ENCODE measurements around the gene ATG13. TPM values are rescaled to one million over a fixed set of nuclear protein-coding genes. Genes with fewer than 3 reads are reported as not detected.

ATG13 gene
- total RNA-seq, 2 donors from 2014 or later, result 96.4 to 130 TPM

- no peaks in the 10 kb centered on the region for H3K9me3 Mint-ChIP-seq
- Histone ChIP-seq H3K4me3 (ENCODE audit: low read length) (no peak overlapping the region), H3K9ac (ENCODE audit: extremely low read depth, low read length, poor library complexity, severe bottlenecking) (no peak overlapping the region), H3K27ac (ENCODE audit: low read depth, low read length) (no peak overlapping the region), H3K27me3 (ENCODE audit: control insufficient read depth, insufficient read depth, low read length, poor library complexity, severe bottlenecking) (no peaks in the 10 kb centered on the region), H3K36me3 (ENCODE audit: control insufficient read depth, insufficient read depth, low read length) (peaks cover 44% of the 10 kb centered on the region), H3K4me1 (ENCODE audit: control insufficient read depth, insufficient read depth, low read length) (no peaks in the 10 kb centered on the region), H3K9me3 (ENCODE audit: control insufficient read depth, low read length) (no peaks in the 10 kb centered on the region)
- H3K4me1 Mint-ChIP-seq, result peaks cover 5% of the 10 kb centered on the region
- no peak overlapping the region for H3K4me3 Mint-ChIP-seq
- H3K36me3 Mint-ChIP-seq (ENCODE audit: low read depth), result peaks cover 29% of the 10 kb centered on the region
- no peak overlapping the region for H3K27ac Mint-ChIP-seq
- WGBS, 2 experiments (ENCODE audit: insufficient coverage in 1 of 2, insufficient read length in 1 of 2), result 97 to 100% methylated on average over 1 to 4 of the region's 4 CpGs
- H3K27me3 Mint-ChIP-seq (ENCODE audit: insufficient read depth), result no peaks in the 10 kb centered on the region
- no peak for TF ChIP-seq CTCF (conservative IDR thresholded peaks at IDR 0.05)
- DNase-seq, result no peak
Observed at GRCh38 chr11:46692450-46692849, 75.1 kb downstream of the ATG13 start.

GRCh38 chr11:46693597-46694012 lies 76.3 kb downstream of the ATG13 start:
- Histone ChIP-seq H3K27ac (ENCODE audit: low read depth, low read length) (no peak overlapping the region), H3K9ac (ENCODE audit: extremely low read depth, low read length, poor library complexity, severe bottlenecking) (no peak overlapping the region), H3K9me3 (ENCODE audit: control insufficient read depth, low read length) (no peaks in the 10 kb centered on the region), H3K36me3 (ENCODE audit: control insufficient read depth, insufficient read depth, low read length) (peaks cover 33% of the 10 kb centered on the region), H3K4me1 (ENCODE audit: control insufficient read depth, insufficient read depth, low read length) (peaks cover 5% of the 10 kb centered on the region), H3K4me3 (ENCODE audit: low read length) (no peak overlapping the region), H3K27me3 (ENCODE audit: control insufficient read depth, insufficient read depth, low read length, poor library complexity, severe bottlenecking) (no peaks in the 10 kb centered on the region)
- Mint-ChIP-seq H3K4me3 (no peak overlapping the region), H3K27me3 (ENCODE audit: insufficient read depth) (no peaks in the 10 kb centered on the region), H3K27ac (no peak overlapping the region), H3K9me3 (no peaks in the 10 kb centered on the region), H3K4me1 (peaks cover 5% of the 10 kb centered on the region), H3K36me3 (ENCODE audit: low read depth) (peaks cover 21% of the 10 kb centered on the region)
- 98% methylated on average over 2 of the region's 2 CpGs; no CpG with 5 or more reads in 1 of the 2 experiments for WGBS, 2 experiments (ENCODE audit: insufficient coverage in 1 of 2, insufficient read length in 1 of 2)
- no peak for DNase-seq
- no peak for TF ChIP-seq CTCF (conservative IDR thresholded peaks at IDR 0.05)

DNA sequence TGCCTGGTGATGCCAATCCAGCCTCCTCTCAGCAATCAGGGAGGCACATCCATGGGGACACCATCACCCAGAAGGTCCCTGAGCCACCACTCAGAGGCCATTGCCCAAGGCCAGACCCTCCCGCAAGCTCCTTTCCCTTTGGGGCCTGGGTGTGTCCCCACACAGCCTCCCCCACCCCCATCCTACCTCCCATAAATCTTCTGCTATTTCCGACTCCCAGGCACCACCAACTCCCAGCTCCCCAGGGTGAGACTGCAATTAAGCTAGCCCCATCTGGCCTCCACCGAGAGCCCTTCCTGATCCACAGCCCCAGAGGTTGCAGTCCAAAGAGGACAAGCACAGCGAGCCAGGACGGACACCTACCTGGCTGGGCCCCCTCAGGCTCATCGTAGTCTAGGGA lies 76.7 kb downstream of the ATG13 start:
- Mint-ChIP-seq H3K27ac (no peak overlapping the region), H3K4me3 (no peak overlapping the region), H3K4me1 (peaks cover 5% of the 10 kb centered on the region), H3K27me3 (ENCODE audit: insufficient read depth) (no peaks in the 10 kb centered on the region), H3K36me3 (ENCODE audit: low read depth) (peaks cover 19% of the 10 kb centered on the region), H3K9me3 (no peaks in the 10 kb centered on the region)
- H3K4me1 ChIP-seq (ENCODE audit: control insufficient read depth, insufficient read depth, low read length), result peaks cover 5% of the 10 kb centered on the region
- H3K27me3 ChIP-seq (ENCODE audit: control insufficient read depth, insufficient read depth, low read length, poor library complexity, severe bottlenecking), result no peaks in the 10 kb centered on the region
- no peak for TF ChIP-seq CTCF (conservative IDR thresholded peaks at IDR 0.05)
- H3K9me3 ChIP-seq (ENCODE audit: control insufficient read depth, low read length), result no peaks in the 10 kb centered on the region
- H3K36me3 ChIP-seq (ENCODE audit: control insufficient read depth, insufficient read depth, low read length), result peaks cover 33% of the 10 kb centered on the region
- no peak for DNase-seq
- H3K4me3 ChIP-seq (ENCODE audit: low read length), result no peak overlapping the region
- no peak overlapping the region for H3K9ac ChIP-seq (ENCODE audit: extremely low read depth, low read length, poor library complexity, severe bottlenecking)
- H3K27ac ChIP-seq (ENCODE audit: low read depth, low read length), result no peak overlapping the region
- WGBS, 2 experiments (ENCODE audit: insufficient coverage in 1 of 2, insufficient read length in 1 of 2), result 91% methylated on average over 6 of the region's 6 CpGs; no CpG with 5 or more reads in 1 of the 2 experiments

Measured in endodermal cell (in vitro differentiated cells).